Progenitor cell of endocrine pancreas (in vitro differentiated cells): ENCODE data around the gene ACOX2. TPM values are rescaled to one million over a fixed set of nuclear protein-coding genes. Genes with fewer than 3 reads are reported as not detected.

Experiments used
- DNase-seq: peaks from one replicate; pipeline ENCODE4 v3.0.0; 2021; ENCODE audit warnings: low spot score; ENCODE audit not compliant: unreplicated experiment
- H3K27ac Mint-ChIP-seq: 2 replicates; pipeline ENCODE4 v1.8.0; 2021; ENCODE audit warnings: mild to moderate bottlenecking, moderate library complexity, mixed read lengths
- H3K27me3 Mint-ChIP-seq: 2 replicates; pipeline ENCODE4 v1.8.0; 2021; ENCODE audit warnings: mixed read lengths
- H3K36me3 Mint-ChIP-seq: 2 replicates; pipeline ENCODE4 v1.8.0; 2022; ENCODE audit warnings: mixed read lengths; ENCODE audit not compliant: insufficient read depth
- H3K4me1 Mint-ChIP-seq: 2 replicates; pipeline ENCODE4 v1.8.0; 2021; ENCODE audit warnings: low read depth, mixed read lengths
- H3K4me3 Mint-ChIP-seq: 2 replicates; pipeline ENCODE4 v1.8.0; 2021; ENCODE audit warnings: low read depth, mild to moderate bottlenecking, moderate library complexity, mixed read lengths
- H3K9me3 Mint-ChIP-seq: 2 replicates; pipeline ENCODE4 v1.8.0; 2021; ENCODE audit warnings: low read depth, mixed read lengths
- CTCF ChIP-seq: fragments of 200-600 bp; sonication (generic); IDR thresholded peaks from one replicate; pipeline ENCODE4 v1.5.0; 2021; ENCODE audit warnings: antibody characterized with exemption, mild to moderate bottlenecking; ENCODE audit not compliant: unreplicated experiment
- total RNA-seq: library from RNA; stranded (reverse); gene quantifications from 2 replicates; pipeline ENCODE4 v1.2.1, GENCODE V29; 2021

Gene ACOX2
- total RNA-seq, 1 donor from 2014 or later, result 11.7 TPM

GRCh38 chr3:58502872-58503271 is 34.1 kb downstream of the ACOX2 start:
- Mint-ChIP-seq H3K27ac (no peak overlapping the region), H3K27me3 (no peaks in the 10 kb centered on the region), H3K36me3 (peaks cover 12% of the 10 kb centered on the region), H3K4me1 (no peaks in the 10 kb centered on the region), H3K9me3 (no peaks in the 10 kb centered on the region), H3K4me3 (no peak overlapping the region)
- no peak for TF ChIP-seq CTCF
- DNase-seq, result no peak

- no peak for DNase-seq
- H3K4me3 Mint-ChIP-seq, result no peak overlapping the region
- no peak for TF ChIP-seq CTCF
- H3K9me3 Mint-ChIP-seq, result no peaks in the 10 kb centered on the region
- peaks cover 11% of the 10 kb centered on the region for H3K36me3 Mint-ChIP-seq
- H3K4me1 Mint-ChIP-seq, result peaks cover 20% of the 10 kb centered on the region
- H3K27me3 Mint-ChIP-seq, result no peaks in the 10 kb centered on the region
- H3K27ac Mint-ChIP-seq, result no peak overlapping the region
Measured at GRCh38 chr3:58497097-58497496, 39.9 kb downstream of the ACOX2 start.

- peaks cover 7% of the 10 kb centered on the region for H3K36me3 Mint-ChIP-seq
- no peaks in the 10 kb centered on the region for H3K9me3 Mint-ChIP-seq
- DNase-seq, result no peak
- peaks cover 22% of the 10 kb centered on the region for H3K4me1 Mint-ChIP-seq
- no peaks in the 10 kb centered on the region for H3K27me3 Mint-ChIP-seq
- no peak overlapping the region for H3K4me3 Mint-ChIP-seq
- no peak for TF ChIP-seq CTCF
- H3K27ac Mint-ChIP-seq, result no peak overlapping the region
Measured at GRCh38 chr3:58496206-58496857, 40.7 kb downstream of the ACOX2 start.

- TF ChIP-seq CTCF, result no peak
- peaks cover 23% of the 10 kb centered on the region for H3K4me1 Mint-ChIP-seq
- H3K27ac Mint-ChIP-seq, result no peak overlapping the region
Measured at GRCh38 chr3:58495101-58495500, 41.9 kb downstream of the ACOX2 start.

GRCh38 chr3:58494107-58494506 is 42.9 kb downstream of the ACOX2 start:
- Mint-ChIP-seq H3K27ac (no peak overlapping the region), H3K27me3 (no peaks in the 10 kb centered on the region), H3K36me3 (peaks cover 1% of the 10 kb centered on the region), H3K4me3 (peak overlapping the region; percentile 51), H3K4me1 (peaks cover 23% of the 10 kb centered on the region), H3K9me3 (no peaks in the 10 kb centered on the region)
- no peak for TF ChIP-seq CTCF
- no peak for DNase-seq

More at GRCh38 chr3:58495101-58495500, 41.9 kb downstream of the ACOX2 start:
- no peak for DNase-seq
- peaks cover 4% of the 10 kb centered on the region for H3K36me3 Mint-ChIP-seq
- H3K4me3 Mint-ChIP-seq, result no peak overlapping the region
- no peaks in the 10 kb centered on the region for H3K27me3 Mint-ChIP-seq
- H3K9me3 Mint-ChIP-seq, result no peaks in the 10 kb centered on the region
